ENCODE data around the gene RNF26.
A peak's percentile ranks its signal among the peaks of the same experiment; 100 is the strongest.

The RNF26 gene

DNA sequence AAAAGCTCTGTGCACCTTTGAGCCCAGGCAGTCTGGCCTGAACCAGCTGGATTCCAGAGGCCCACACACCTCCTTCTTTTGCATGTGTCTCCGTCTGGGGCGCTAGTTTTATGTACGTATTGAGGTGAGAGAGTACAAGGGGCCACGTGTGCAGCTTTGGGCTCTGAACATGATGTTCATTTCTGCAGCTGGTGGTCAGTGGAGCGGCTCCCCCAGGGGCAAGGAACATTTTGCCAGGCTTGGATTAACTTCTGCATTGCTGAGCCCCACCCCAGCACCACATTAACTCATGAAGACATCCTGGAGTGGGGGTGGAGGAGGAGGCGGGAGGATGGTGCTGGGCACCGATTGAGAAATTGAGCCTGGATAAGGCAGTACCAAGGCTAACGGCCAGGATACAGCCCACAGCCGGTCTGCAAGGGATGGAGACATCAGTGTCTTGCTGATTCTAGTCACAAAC, 33.4 kb downstream of the RNF26 start:
- Histone ChIP-seq H3K27ac (ENCODE audit: poor library complexity, severe bottlenecking) (peak overlapping the region; percentile 45), H3K4me3 (ENCODE audit: severe bottlenecking) (no peak overlapping the region), H3K27me3 (ENCODE audit: insufficient read depth, poor library complexity, severe bottlenecking) (no peaks in the 10 kb centered on the region), H3K36me3 (ENCODE audit: low read depth) (no peaks in the 10 kb centered on the region), H3K9me3 (ENCODE audit: severe bottlenecking) (no peaks in the 10 kb centered on the region), H3K4me1 (ENCODE audit: insufficient read depth, poor library complexity, severe bottlenecking) (peaks cover 27% of the 10 kb centered on the region)
- peak; percentile 55 for ATAC-seq (ENCODE audit: low read depth)
- peak; percentile 67 for DNase-seq (ENCODE audit: low spot score)
- TF ChIP-seq, protein P1, sequence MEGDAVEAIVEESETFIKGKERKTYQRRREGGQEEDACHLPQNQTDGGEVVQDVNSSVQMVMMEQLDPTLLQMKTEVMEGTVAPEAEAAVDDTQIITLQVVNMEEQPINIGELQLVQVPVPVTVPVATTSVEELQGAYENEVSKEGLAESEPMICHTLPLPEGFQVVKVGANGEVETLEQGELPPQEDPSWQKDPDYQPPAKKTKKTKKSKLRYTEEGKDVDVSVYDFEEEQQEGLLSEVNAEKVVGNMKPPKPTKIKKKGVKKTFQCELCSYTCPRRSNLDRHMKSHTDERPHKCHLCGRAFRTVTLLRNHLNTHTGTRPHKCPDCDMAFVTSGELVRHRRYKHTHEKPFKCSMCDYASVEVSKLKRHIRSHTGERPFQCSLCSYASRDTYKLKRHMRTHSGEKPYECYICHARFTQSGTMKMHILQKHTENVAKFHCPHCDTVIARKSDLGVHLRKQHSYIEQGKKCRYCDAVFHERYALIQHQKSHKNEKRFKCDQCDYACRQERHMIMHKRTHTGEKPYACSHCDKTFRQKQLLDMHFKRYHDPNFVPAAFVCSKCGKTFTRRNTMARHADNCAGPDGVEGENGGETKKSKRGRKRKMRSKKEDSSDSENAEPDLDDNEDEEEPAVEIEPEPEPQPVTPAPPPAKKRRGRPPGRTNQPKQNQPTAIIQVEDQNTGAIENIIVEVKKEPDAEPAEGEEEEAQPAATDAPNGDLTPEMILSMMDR (IDR thresholded peaks at IDR 0.05; ENCODE audit: poor library complexity, severe bottlenecking): no peak

DNA sequence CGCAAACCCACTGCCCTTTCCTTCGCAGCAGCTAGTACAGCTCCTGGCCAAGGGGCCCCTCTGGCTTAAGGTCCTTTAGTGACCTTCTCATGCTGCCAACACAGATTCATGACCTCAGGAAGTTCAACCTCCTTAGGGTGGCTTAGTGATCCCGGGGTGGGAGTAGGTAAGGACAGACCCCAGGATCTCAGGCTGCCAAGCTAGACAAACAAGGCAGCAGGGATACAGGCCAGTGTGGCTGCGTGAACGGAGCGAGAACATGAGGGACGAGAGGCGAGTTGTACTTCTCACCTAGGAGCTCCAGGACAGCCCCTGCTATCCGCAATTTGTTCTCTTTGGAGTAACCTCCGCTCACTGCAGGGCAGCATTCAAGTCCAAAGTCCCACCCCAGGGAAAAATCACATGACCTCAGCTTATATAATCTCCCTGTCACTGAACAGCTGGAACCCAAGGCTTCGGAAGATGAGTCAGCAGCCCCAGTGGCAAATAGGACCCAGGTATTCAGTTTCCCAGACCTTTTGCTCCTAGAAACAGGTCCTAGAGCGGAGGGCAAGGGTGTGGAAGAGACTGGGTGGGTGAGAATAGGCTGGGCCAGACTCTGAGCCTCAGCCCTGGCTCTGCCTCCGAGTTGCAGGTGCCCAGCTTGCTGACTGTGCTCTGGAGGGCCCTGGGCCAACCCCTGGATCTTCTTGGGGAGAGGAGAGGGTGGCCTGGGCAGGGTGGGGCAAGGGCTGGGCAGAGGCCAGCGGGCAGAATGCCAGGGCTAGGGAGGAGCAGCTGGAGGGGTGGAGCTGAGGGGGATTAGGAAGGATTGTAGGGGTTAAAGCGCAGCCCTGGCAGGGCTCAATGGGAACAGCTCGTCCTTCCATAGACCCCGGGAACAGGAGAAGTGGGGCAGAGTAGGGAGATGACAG, 34.1 kb downstream of the RNF26 start:
- H3K9me3 ChIP-seq (ENCODE audit: severe bottlenecking): no peaks in the 10 kb centered on the region
- H3K27ac ChIP-seq (ENCODE audit: poor library complexity, severe bottlenecking): peak overlapping the region; percentile 45
- no peaks in the 10 kb centered on the region for H3K27me3 ChIP-seq (ENCODE audit: insufficient read depth, poor library complexity, severe bottlenecking)
- DNase-seq (ENCODE audit: low spot score): peak; percentile 84
- peaks cover 27% of the 10 kb centered on the region for H3K4me1 ChIP-seq (ENCODE audit: insufficient read depth, poor library complexity, severe bottlenecking)
- H3K4me3 ChIP-seq (ENCODE audit: severe bottlenecking): no peak overlapping the region
- H3K36me3 ChIP-seq (ENCODE audit: low read depth): no peaks in the 10 kb centered on the region
- TF ChIP-seq, protein P1 (IDR thresholded peaks at IDR 0.05; ENCODE audit: poor library complexity, severe bottlenecking): no peak
- peak; percentile 73 for ATAC-seq (ENCODE audit: low read depth)

DNA sequence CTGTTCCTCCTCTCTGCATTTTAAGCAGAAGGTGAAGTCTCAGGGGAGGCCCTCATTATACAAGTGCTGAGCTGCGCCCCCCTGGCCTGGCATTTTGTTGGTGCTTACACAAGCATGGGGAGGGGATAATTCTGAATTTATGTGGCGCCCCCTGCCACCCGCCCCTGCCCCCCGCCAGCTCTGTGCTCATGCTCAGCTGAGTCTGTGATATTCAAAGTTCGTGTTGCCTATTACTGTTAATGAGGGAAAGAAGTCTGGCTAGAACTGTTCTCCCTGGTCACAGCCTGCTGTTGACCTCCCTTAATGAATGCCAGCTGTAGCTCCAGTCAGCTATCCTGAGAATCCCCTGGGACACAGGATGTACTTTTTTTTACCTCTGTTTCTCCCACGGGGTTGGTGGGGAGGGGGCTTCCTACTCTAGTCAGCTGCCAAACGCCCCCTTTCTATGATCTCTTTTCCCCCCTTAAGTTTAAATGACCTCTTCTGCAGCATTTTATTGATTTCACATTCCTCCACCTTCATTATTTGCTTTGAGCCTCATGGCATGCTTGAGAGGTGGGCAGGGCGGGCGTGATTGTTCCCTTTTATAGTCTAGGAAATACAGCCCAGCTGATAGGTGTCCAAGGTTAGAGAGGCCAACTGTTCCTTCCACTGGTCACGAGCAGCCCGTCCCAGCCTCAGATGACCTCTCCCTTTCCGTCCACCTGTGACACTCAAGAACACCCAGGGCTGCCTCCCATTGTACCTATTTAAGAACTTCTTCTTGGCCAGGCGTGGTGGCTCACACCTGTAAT, 35.0 kb downstream of the RNF26 start:
- peak overlapping the region; percentile 45 for H3K27ac ChIP-seq (ENCODE audit: poor library complexity, severe bottlenecking)
- H3K9me3 ChIP-seq (ENCODE audit: severe bottlenecking): no peaks in the 10 kb centered on the region
- TF ChIP-seq, protein P1 (IDR thresholded peaks at IDR 0.05; ENCODE audit: poor library complexity, severe bottlenecking): no peak
- H3K4me3 ChIP-seq (ENCODE audit: severe bottlenecking): no peak overlapping the region
- no peak for ATAC-seq (ENCODE audit: low read depth)
- DNase-seq (ENCODE audit: low spot score): no peak
- peaks cover 27% of the 10 kb centered on the region for H3K4me1 ChIP-seq (ENCODE audit: insufficient read depth, poor library complexity, severe bottlenecking)
- H3K36me3 ChIP-seq (ENCODE audit: low read depth): no peaks in the 10 kb centered on the region
- no peaks in the 10 kb centered on the region for H3K27me3 ChIP-seq (ENCODE audit: insufficient read depth, poor library complexity, severe bottlenecking)

DNA sequence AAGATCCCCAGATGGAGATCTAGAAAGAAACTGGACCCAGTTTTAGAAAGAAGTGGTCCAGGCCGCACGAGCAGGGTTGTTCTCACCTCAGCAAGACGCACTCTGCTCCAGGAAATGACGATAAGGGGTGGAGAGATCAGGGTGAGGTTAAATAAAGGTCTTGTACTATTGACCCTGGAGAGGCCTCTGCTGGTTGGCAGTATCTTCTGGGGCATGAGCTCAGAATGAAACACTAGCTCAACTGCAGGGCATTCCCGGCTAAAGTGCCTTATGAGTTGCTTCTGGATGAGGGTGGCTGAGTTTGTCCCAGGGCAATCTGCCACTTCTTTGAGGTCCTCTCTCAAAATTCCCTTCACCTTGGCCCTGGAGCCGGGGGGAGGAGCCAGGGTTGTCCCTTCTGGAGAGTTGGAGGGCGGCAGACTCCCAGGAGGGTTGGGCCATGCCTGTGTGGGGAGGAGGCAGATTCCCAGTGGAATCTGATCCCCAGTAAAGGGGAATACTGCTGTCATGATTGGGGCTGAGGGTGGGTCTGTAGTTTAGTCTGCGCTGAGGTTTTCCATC, 36.2 kb downstream of the RNF26 start:
- no peak for DNase-seq (ENCODE audit: low spot score)
- no peak for ATAC-seq (ENCODE audit: low read depth)
- H3K27me3 ChIP-seq (ENCODE audit: insufficient read depth, poor library complexity, severe bottlenecking): no peaks in the 10 kb centered on the region
- H3K27ac ChIP-seq (ENCODE audit: poor library complexity, severe bottlenecking): no peak overlapping the region
- TF ChIP-seq, protein P1 (IDR thresholded peaks at IDR 0.05; ENCODE audit: poor library complexity, severe bottlenecking): no peak
- no peak overlapping the region for H3K4me3 ChIP-seq (ENCODE audit: severe bottlenecking)
- no peaks in the 10 kb centered on the region for H3K9me3 ChIP-seq (ENCODE audit: severe bottlenecking)
- H3K36me3 ChIP-seq (ENCODE audit: low read depth): no peaks in the 10 kb centered on the region
- peaks cover 28% of the 10 kb centered on the region for H3K4me1 ChIP-seq (ENCODE audit: insufficient read depth, poor library complexity, severe bottlenecking)
